ENCODE results near the gene PER3.

DNA sequence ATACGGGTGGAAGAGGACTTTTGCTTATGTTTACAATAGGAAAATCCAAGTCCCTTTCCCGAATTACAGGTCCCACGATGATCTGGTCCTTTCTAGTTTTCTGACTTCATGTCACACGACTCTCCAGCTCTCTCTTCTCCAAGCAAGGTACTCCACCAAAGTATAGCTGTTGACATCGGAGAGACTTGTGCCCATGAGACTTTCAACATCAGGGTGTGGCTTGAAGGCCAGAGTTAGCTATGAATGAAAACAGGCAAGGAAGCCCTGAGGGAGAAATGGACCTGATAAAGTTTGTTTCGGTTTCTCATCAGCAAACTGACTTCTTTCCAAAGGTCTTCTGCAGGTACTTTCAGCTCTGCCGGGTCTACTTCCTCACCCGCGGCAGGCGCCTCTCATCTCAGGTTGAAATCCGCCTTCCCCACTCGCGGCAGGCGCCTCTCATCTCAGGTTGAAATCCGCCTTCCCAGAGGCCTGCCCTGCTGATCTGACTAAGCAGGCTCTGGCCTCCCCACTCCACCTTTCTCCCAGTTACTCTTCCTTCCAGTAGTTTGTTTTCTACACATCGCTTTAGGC, 2.1 kb upstream of the PER3 start:
- TF ChIP-seq POLR2A (IDR thresholded peaks at IDR 0.05; ENCODE audit: insufficient read depth in 1 of 2, low read depth in 2 of 2, low read length in 2 of 2) (no peak), MAFG (CRISPR knock-in tag; IDR thresholded peaks at IDR 0.05) (no peak), RFX5 (IDR thresholded peaks at IDR 0.05; ENCODE audit: low read depth, low read length) (no peak)
